G401 (cell line): ENCODE measurements around the gene CISD3. TPM values are rescaled to one million over a fixed set of nuclear protein-coding genes. Genes with fewer than 3 reads are reported as not detected.

Experiments
- DNase-seq: peaks from one replicate; pipeline ENCODE4 v3.0.0-alpha.2; 2015; ENCODE audit warnings: low spot score
- in situ Hi-C: cut with HindIII; loops from 2 replicates; pipeline ENCODE4 v1.10.0; 2016; ENCODE audit warnings: low sequenced_read_pairs, mixed read lengths
- total RNA-seq: library from RNA; depleted of rRNA; stranded (reverse); fragments of >200 nt; shearing (Covaris generic); gene quantifications from 2 replicates; pipeline ENCODE4 v1.2.3, GENCODE V29; 2014; rRNA removed

CISD3 gene
- total RNA-seq, result 7.5 and 7.9 TPM in 2 replicates

- DNase-seq, result peak; percentile 69
- in situ Hi-C loops, result no loop called here
Measured at GRCh38 chr17:38729886-38730525, at the start of gene CISD3. Gene CISD3, plus strand, starts transcription at chr17:38730341. Its CDS starts 18 bp downstream, at chr17:38730359.

- in situ Hi-C loops, result no loop called here
- DNase-seq, result no peak
Measured at GRCh38 chr17:38681096-38681495, 49.0 kb upstream of the CISD3 start.

- in situ Hi-C loops, result no loop called here
- no peak for DNase-seq
Measured at GRCh38 chr17:38685491-38685890, 44.6 kb upstream of the CISD3 start.

- in situ Hi-C loops, result no loop called here
- DNase-seq, result no peak
Measured at GRCh38 chr17:38687286-38687685, 42.9 kb upstream of the CISD3 start.

GRCh38 chr17:38690386-38690785 is 39.8 kb upstream of the CISD3 start:
- no peak for DNase-seq
- in situ Hi-C loops, result no loop called here

- no peak for DNase-seq
- in situ Hi-C loops, result no loop called here
Measured at GRCh38 chr17:38691154-38691553, 39.0 kb upstream of the CISD3 start.

- in situ Hi-C loops, result no loop called here
- DNase-seq, result peak; percentile 80
Measured at GRCh38 chr17:38693700-38694329, 36.3 kb upstream of the CISD3 start.

- in situ Hi-C loops, result no loop called here
- no peak for DNase-seq
Measured at GRCh38 chr17:38697061-38697820, 32.9 kb upstream of the CISD3 start.

GRCh38 chr17:38698760-38699159 is 31.4 kb upstream of the CISD3 start:
- no peak for DNase-seq
- in situ Hi-C loops, result no loop called here

GRCh38 chr17:38701504-38702165 is 28.5 kb upstream of the CISD3 start:
- in situ Hi-C loops, result no loop called here
- peak; percentile 33 for DNase-seq

GRCh38 chr17:38702166-38702915 is 27.8 kb upstream of the CISD3 start:
- DNase-seq, result peak; percentile 86
- in situ Hi-C loops, result no loop called here

GRCh38 chr17:38702916-38703741 is 27.0 kb upstream of the CISD3 start:
- in situ Hi-C loops, result no loop called here
- DNase-seq, result no peak

- in situ Hi-C loops, result no loop called here
- no peak for DNase-seq
Measured at GRCh38 chr17:38703742-38704605, 26.2 kb upstream of the CISD3 start.

- peak; percentile 87 for DNase-seq
- in situ Hi-C loops, result no loop called here
Measured at GRCh38 chr17:38704606-38705522, 25.3 kb upstream of the CISD3 start, which contains the start of gene MLLT6. Gene MLLT6, plus strand, starts transcription at chr17:38705273. Its CDS starts 360 bp downstream, at chr17:38705633.

GRCh38 chr17:38705523-38705802 is 24.7 kb upstream of the CISD3 start:
- in situ Hi-C loops, result no loop called here

GRCh38 chr17:38705803-38706504 is 24.2 kb upstream of the CISD3 start:
- DNase-seq, result peak; percentile 51
- in situ Hi-C loops, result no loop called here

More at GRCh38 chr17:38705523-38705802, 24.7 kb upstream of the CISD3 start:
- DNase-seq, result no peak
